Stimulated activated CD4-positive, alpha-beta T cell treated with anti-CD3 and anti-CD28 coated beads, Interleukin-15, amount 100 ng/mL, for 24 hours (primary cell): ENCODE data around the gene MEIG1.
"Not testable (repeated sequence)": the region's sequence is repeated elsewhere in the genome, so short reads cannot be mapped to it uniquely, and the experiment has no call there.

Experiments used
- DNase-seq: peaks from one replicate; pipeline ENCODE4 v3.0.0-alpha.2; 2020

MEIG1 gene

GRCh38 chr10:14958872-14959220, 342 bp upstream of the MEIG1 start:
- DNase-seq, result no peak

- DNase-seq, result no peak
Observed at GRCh38 chr10:14967897-14968296, 8.7 kb downstream of the MEIG1 start.

- peak; percentile 57 for DNase-seq
Observed at GRCh38 chr10:14971867-14972448, 12.8 kb downstream of the MEIG1 start.

- not testable (repeated sequence) for DNase-seq
Observed at GRCh38 chr10:14974153-14974998, 15.2 kb downstream of the MEIG1 start.

- DNase-seq, result no peak
Observed at GRCh38 chr10:14975672-14976273, 16.6 kb downstream of the MEIG1 start.

GRCh38 chr10:14982744-14983143, 23.6 kb downstream of the MEIG1 start:
- DNase-seq, result no peak

- DNase-seq, result not testable (repeated sequence)
Observed at GRCh38 chr10:14989552-14989951, 30.4 kb downstream of the MEIG1 start.

GRCh38 chr10:14991035-14991749, 32.0 kb downstream of the MEIG1 start:
- peak; percentile 79 for DNase-seq

GRCh38 chr10:14992336-14992735, 33.1 kb downstream of the MEIG1 start:
- not testable (repeated sequence) for DNase-seq

- not testable (repeated sequence) for DNase-seq
Observed at GRCh38 chr10:14993500-14994455, 34.6 kb downstream of the MEIG1 start.

- no peak for DNase-seq
Observed at GRCh38 chr10:14995964-14996565, 36.9 kb downstream of the MEIG1 start.

- not testable (repeated sequence) for DNase-seq
Observed at GRCh38 chr10:15013530-15013929, 54.3 kb downstream of the MEIG1 start.

GRCh38 chr10:15015451-15015850, 56.3 kb downstream of the MEIG1 start:
- DNase-seq, result no peak

- not testable (repeated sequence) for DNase-seq
Observed at GRCh38 chr10:15020966-15021365, 61.8 kb downstream of the MEIG1 start.
